Mesothelial cell of epicardium (in vitro differentiated cells): Measurements from ENCODE around the gene CYB5RL. TPM values are rescaled to one million over a fixed set of nuclear protein-coding genes. Genes with fewer than 3 reads are reported as not detected.
"Not testable (repeated sequence)": the region's sequence is repeated elsewhere in the genome, so short reads cannot be mapped to it uniquely, and the experiment has no call there.

Source experiments
- DNase-seq, 2 experiments: peaks; one replicate each; pipeline ENCODE4 v3.0.0; 2021; ENCODE audit warnings: low spot score in 2 of 2; ENCODE audit not compliant: unreplicated experiment in 2 of 2
- H3K27ac Mint-ChIP-seq: 2 replicates; pipeline ENCODE4 v1.8.0; 2021; ENCODE audit warnings: mixed read lengths
- H3K27me3 Mint-ChIP-seq: 2 replicates; pipeline ENCODE4 v1.8.0; 2021; ENCODE audit warnings: low read depth, mixed read lengths
- H3K36me3 Mint-ChIP-seq: 2 replicates; pipeline ENCODE4 v1.8.0; 2021; ENCODE audit warnings: mixed read lengths
- H3K4me1 Mint-ChIP-seq: 2 replicates; pipeline ENCODE4 v1.8.0; 2021; ENCODE audit warnings: mixed read lengths
- H3K4me3 Mint-ChIP-seq: 2 replicates; pipeline ENCODE4 v1.8.0; 2021; ENCODE audit warnings: mild to moderate bottlenecking, moderate library complexity, mixed read lengths
- H3K9me3 Mint-ChIP-seq: 2 replicates; pipeline ENCODE4 v1.8.0; 2021; ENCODE audit warnings: mixed read lengths
- CTCF ChIP-seq: fragments of 200-600 bp; sonication (generic); IDR thresholded peaks from one replicate; pipeline ENCODE4 v1.5.0; 2021; ENCODE audit warnings: antibody characterized with exemption; ENCODE audit not compliant: unreplicated experiment
- total RNA-seq: library from RNA; stranded (reverse); gene quantifications from 3 replicates; pipeline ENCODE4 v1.2.1, GENCODE V29; 2021

CYB5RL gene
- total RNA-seq, 1 donor from 2014 or later, result 8.5 TPM

GRCh38 chr1:54171606-54172005 lies 28.2 kb downstream of the CYB5RL start:
- TF ChIP-seq CTCF, result no peak
- H3K36me3 Mint-ChIP-seq, result no peaks in the 10 kb centered on the region
- DNase-seq, result no peak
- H3K4me3 Mint-ChIP-seq, result no peak overlapping the region
- no peak overlapping the region for H3K27ac Mint-ChIP-seq
- no peaks in the 10 kb centered on the region for H3K9me3 Mint-ChIP-seq
- H3K27me3 Mint-ChIP-seq, result no peaks in the 10 kb centered on the region
- H3K4me1 Mint-ChIP-seq, result no peaks in the 10 kb centered on the region

GRCh38 chr1:54171016-54171415 lies 28.8 kb downstream of the CYB5RL start:
- H3K27me3 Mint-ChIP-seq, result no peaks in the 10 kb centered on the region

GRCh38 chr1:54169068-54169467 lies 30.8 kb downstream of the CYB5RL start:
- no peak overlapping the region for H3K4me3 Mint-ChIP-seq
- no peaks in the 10 kb centered on the region for H3K9me3 Mint-ChIP-seq
- H3K27ac Mint-ChIP-seq, result no peak overlapping the region
- no peaks in the 10 kb centered on the region for H3K27me3 Mint-ChIP-seq
- TF ChIP-seq CTCF, result no peak
- no peaks in the 10 kb centered on the region for H3K4me1 Mint-ChIP-seq
- no peaks in the 10 kb centered on the region for H3K36me3 Mint-ChIP-seq
- DNase-seq, result no peak

More at GRCh38 chr1:54171016-54171415, 28.8 kb downstream of the CYB5RL start:
- no peak for DNase-seq
- no peaks in the 10 kb centered on the region for H3K9me3 Mint-ChIP-seq
- H3K4me3 Mint-ChIP-seq, result no peak overlapping the region
- H3K36me3 Mint-ChIP-seq, result no peaks in the 10 kb centered on the region
- no peak overlapping the region for H3K27ac Mint-ChIP-seq
- no peak for TF ChIP-seq CTCF
- H3K4me1 Mint-ChIP-seq, result no peaks in the 10 kb centered on the region

GRCh38 chr1:54168206-54168965 lies 31.4 kb downstream of the CYB5RL start:
- Mint-ChIP-seq H3K4me3 (no peak overlapping the region), H3K27ac (no peak overlapping the region), H3K27me3 (no peaks in the 10 kb centered on the region), H3K9me3 (no peaks in the 10 kb centered on the region), H3K4me1 (no peaks in the 10 kb centered on the region), H3K36me3 (no peaks in the 10 kb centered on the region)
- no peak for TF ChIP-seq CTCF
- DNase-seq, result no peak

GRCh38 chr1:54167422-54168139 lies 32.2 kb downstream of the CYB5RL start:
- Mint-ChIP-seq H3K4me3 (no peak overlapping the region), H3K27ac (no peak overlapping the region), H3K4me1 (no peaks in the 10 kb centered on the region), H3K27me3 (no peaks in the 10 kb centered on the region), H3K36me3 (no peaks in the 10 kb centered on the region), H3K9me3 (no peaks in the 10 kb centered on the region)
- TF ChIP-seq CTCF, result no peak
- DNase-seq, result no peak

- H3K27me3 Mint-ChIP-seq, H3K4me1 Mint-ChIP-seq, H3K4me3 Mint-ChIP-seq, DNase-seq, H3K27ac Mint-ChIP-seq, H3K36me3 Mint-ChIP-seq, H3K9me3 Mint-ChIP-seq: not testable (repeated sequence)
Measured at GRCh38 chr1:54166357-54166756, 33.5 kb downstream of the CYB5RL start.
